Type B pancreatic cell (in vitro differentiated cells): ENCODE data around the gene HAND1. TPM values are rescaled to one million over a fixed set of nuclear protein-coding genes. Genes with fewer than 3 reads are reported as not detected.
A peak's percentile ranks its signal among the peaks of the same experiment; 100 is the strongest.

Experiments used
- DNase-seq: peaks from one replicate; pipeline ENCODE4 v3.0.0; 2021; ENCODE audit warnings: mixed read lengths; ENCODE audit not compliant: unreplicated experiment; ENCODE audit errors: extremely low spot score
- H3K27ac Mint-ChIP-seq: 2 replicates; pipeline ENCODE4 v1.8.0; 2021; ENCODE audit warnings: mild to moderate bottlenecking, mixed read lengths
- H3K27me3 Mint-ChIP-seq: 2 replicates; pipeline ENCODE4 v1.8.0; 2021; ENCODE audit warnings: mixed read lengths
- H3K36me3 Mint-ChIP-seq: 2 replicates; pipeline ENCODE4 v1.8.0; 2021; ENCODE audit warnings: mixed read lengths
- H3K4me1 Mint-ChIP-seq: one replicate; pipeline ENCODE4 v1.8.0; 2021; ENCODE audit warnings: mixed read lengths; ENCODE audit not compliant: unreplicated experiment
- H3K4me3 Mint-ChIP-seq: 2 replicates; pipeline ENCODE4 v1.8.0; 2021; ENCODE audit warnings: mild to moderate bottlenecking, mixed read lengths
- H3K9me3 Mint-ChIP-seq: 2 replicates; pipeline ENCODE4 v1.8.0; 2021; ENCODE audit warnings: mixed read lengths
- CTCF ChIP-seq: fragments of 200-600 bp; sonication (generic); conservative IDR thresholded peaks from 2 replicates; pipeline ENCODE4 v1.5.0; 2021; ENCODE audit warnings: antibody characterized with exemption, mild to moderate bottlenecking
- total RNA-seq: library from RNA; stranded (reverse); gene quantifications from 2 replicates; pipeline ENCODE4 v1.2.1, GENCODE V29; 2021; ENCODE audit warnings: low replicate concordance

The HAND1 gene
- total RNA-seq, 1 donor from 2014 or later, result 2.4 TPM

GRCh38 chr5:154523104-154523503 is 45.1 kb upstream of the HAND1 start:
- DNase-seq, result no peak
- Mint-ChIP-seq H3K4me1 (peaks cover 35% of the 10 kb centered on the region), H3K4me3 (no peak overlapping the region), H3K36me3 (no peaks in the 10 kb centered on the region), H3K27me3 (peaks cover 38% of the 10 kb centered on the region), H3K27ac (no peak overlapping the region), H3K9me3 (no peaks in the 10 kb centered on the region)
- TF ChIP-seq CTCF, result no peak

- H3K4me1 Mint-ChIP-seq, result peaks cover 35% of the 10 kb centered on the region
- no peaks in the 10 kb centered on the region for H3K36me3 Mint-ChIP-seq
- H3K9me3 Mint-ChIP-seq, result no peaks in the 10 kb centered on the region
- no peak for DNase-seq
- peaks cover 40% of the 10 kb centered on the region for H3K27me3 Mint-ChIP-seq
- no peak for TF ChIP-seq CTCF
- no peak overlapping the region for H3K4me3 Mint-ChIP-seq
- H3K27ac Mint-ChIP-seq, result no peak overlapping the region
Observed at GRCh38 chr5:154522284-154522683, 44.3 kb upstream of the HAND1 start.

- no peaks in the 10 kb centered on the region for H3K36me3 Mint-ChIP-seq
- H3K27me3 Mint-ChIP-seq, result peaks cover 43% of the 10 kb centered on the region
- no peak overlapping the region for H3K27ac Mint-ChIP-seq
- H3K4me1 Mint-ChIP-seq, result peaks cover 35% of the 10 kb centered on the region
- TF ChIP-seq CTCF, result no peak
- H3K4me3 Mint-ChIP-seq, result no peak overlapping the region
- no peaks in the 10 kb centered on the region for H3K9me3 Mint-ChIP-seq
- no peak for DNase-seq
Observed at GRCh38 chr5:154521756-154522155, 43.7 kb upstream of the HAND1 start.

- Mint-ChIP-seq H3K27me3 (peaks cover 45% of the 10 kb centered on the region), H3K27ac (no peak overlapping the region), H3K36me3 (no peaks in the 10 kb centered on the region), H3K4me3 (peak overlapping the region; percentile 58), H3K9me3 (no peaks in the 10 kb centered on the region), H3K4me1 (peaks cover 28% of the 10 kb centered on the region)
- TF ChIP-seq CTCF, result peak; percentile 82
- no peak for DNase-seq
Observed at GRCh38 chr5:154520861-154521453, 42.9 kb upstream of the HAND1 start.

GRCh38 chr5:154519359-154519758 is 41.3 kb upstream of the HAND1 start:
- Mint-ChIP-seq H3K27me3 (peaks cover 51% of the 10 kb centered on the region), H3K4me3 (no peak overlapping the region), H3K4me1 (peaks cover 27% of the 10 kb centered on the region), H3K27ac (no peak overlapping the region), H3K9me3 (no peaks in the 10 kb centered on the region), H3K36me3 (no peaks in the 10 kb centered on the region)
- no peak for DNase-seq
- no peak for TF ChIP-seq CTCF

- Mint-ChIP-seq H3K27me3 (peaks cover 54% of the 10 kb centered on the region), H3K4me3 (no peak overlapping the region), H3K36me3 (no peaks in the 10 kb centered on the region), H3K9me3 (no peaks in the 10 kb centered on the region), H3K27ac (no peak overlapping the region), H3K4me1 (peaks cover 18% of the 10 kb centered on the region)
- no peak for TF ChIP-seq CTCF
- no peak for DNase-seq
Observed at GRCh38 chr5:154518438-154518867, 40.4 kb upstream of the HAND1 start.
